Measurements from ENCODE around the gene ADGB. TPM values are rescaled to one million over a fixed set of nuclear protein-coding genes. Genes with fewer than 3 reads are reported as not detected.

The ADGB gene
- total RNA-seq, 1 donor from 2014 or later: not detected

DNA sequence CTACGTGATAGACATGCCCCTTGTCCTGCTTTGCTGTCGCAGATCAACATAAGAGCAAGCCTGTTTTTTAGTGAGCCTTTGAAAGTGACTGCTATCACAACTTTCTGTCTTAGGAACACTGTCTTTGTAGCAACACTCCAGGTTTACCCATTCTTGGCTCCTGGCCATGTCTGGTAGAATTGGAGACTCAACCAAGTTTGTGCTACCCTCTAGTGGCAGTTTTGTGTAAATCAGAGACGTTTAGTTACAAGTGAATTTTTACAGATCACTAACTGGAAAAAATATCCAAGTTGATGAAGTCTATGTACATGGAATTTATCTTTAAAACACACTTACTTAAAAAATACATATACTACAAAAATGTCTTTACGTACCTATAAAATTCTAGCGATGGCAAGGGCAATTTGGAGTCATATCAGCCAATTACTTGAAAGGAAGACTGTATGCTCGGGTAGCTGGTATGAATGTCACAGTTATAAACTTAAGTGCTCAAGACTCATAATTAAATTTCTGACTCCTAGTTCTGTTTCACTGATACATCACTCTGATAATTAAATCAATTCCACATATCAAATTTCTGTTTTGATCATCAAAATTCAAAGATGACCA is 101.4 kb downstream of the ADGB start:
- H3K4me1 ChIP-seq: no peaks in the 10 kb centered on the region
- H3K27me3 ChIP-seq (ENCODE audit: low read depth): no peaks in the 10 kb centered on the region
- no peak overlapping the region for H3K27ac ChIP-seq (replicated peaks)
- no peaks in the 10 kb centered on the region for H3K9me3 ChIP-seq (replicated peaks)
- no peaks in the 10 kb centered on the region for H3K36me3 ChIP-seq
- intact Hi-C loops (cut with micrococcal nuclease): no loop called here
- peak; percentile 21 for DNase-seq
- no peak overlapping the region for H3K4me3 ChIP-seq
- TF ChIP-seq, protein P1, sequence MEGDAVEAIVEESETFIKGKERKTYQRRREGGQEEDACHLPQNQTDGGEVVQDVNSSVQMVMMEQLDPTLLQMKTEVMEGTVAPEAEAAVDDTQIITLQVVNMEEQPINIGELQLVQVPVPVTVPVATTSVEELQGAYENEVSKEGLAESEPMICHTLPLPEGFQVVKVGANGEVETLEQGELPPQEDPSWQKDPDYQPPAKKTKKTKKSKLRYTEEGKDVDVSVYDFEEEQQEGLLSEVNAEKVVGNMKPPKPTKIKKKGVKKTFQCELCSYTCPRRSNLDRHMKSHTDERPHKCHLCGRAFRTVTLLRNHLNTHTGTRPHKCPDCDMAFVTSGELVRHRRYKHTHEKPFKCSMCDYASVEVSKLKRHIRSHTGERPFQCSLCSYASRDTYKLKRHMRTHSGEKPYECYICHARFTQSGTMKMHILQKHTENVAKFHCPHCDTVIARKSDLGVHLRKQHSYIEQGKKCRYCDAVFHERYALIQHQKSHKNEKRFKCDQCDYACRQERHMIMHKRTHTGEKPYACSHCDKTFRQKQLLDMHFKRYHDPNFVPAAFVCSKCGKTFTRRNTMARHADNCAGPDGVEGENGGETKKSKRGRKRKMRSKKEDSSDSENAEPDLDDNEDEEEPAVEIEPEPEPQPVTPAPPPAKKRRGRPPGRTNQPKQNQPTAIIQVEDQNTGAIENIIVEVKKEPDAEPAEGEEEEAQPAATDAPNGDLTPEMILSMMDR (IDR thresholded peaks at IDR 0.05; ENCODE audit: borderline replicate concordance): peak; percentile 82

DNA sequence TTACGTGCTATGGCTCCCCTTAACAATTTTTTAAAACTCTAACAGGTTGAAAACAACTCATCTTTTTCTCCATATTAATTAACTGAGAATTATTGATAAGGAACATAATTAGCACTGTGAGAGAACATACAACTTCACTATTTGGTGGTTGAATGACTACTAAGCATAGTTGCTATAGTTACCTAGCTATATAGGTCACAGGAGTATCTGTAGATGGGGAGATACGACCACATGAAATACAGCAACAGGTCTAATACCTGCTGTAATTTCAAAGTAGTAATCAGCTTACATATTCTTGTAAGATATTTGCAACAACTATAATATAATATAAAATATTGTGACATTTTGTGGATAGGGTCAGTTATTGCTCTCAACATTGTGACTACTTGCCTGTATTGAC is 102.9 kb downstream of the ADGB start:
- intact Hi-C loops (cut with micrococcal nuclease): no loop called here

DNA sequence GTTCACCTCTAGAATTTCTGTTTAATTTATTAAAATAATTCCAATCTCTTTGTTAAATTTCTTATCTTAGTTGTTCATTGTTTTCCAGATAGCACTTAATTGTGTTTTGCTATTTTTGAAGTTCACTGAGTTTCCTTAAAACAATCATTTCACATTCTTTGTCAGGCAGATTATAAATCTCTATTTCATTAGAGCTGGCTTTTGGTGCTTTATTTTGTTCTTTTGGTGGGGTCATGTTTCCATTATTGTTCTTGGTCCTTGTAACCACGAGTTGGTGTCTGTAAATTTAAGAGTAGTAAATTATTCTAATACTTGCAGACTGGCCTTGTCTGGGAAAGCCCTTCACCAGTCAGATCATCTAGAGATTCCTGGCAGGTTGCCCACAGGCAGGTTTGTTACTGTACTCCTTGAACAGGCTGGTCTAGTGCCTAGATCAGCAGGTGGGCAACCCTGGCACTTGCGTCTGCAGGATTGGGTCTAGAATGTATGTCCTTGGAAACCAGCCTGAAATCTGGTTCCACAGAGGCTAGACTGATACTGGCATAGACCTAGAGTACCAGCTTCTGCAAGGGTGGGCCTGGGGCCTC is 110.4 kb downstream of the ADGB start:
- TF ChIP-seq, protein P1 (IDR thresholded peaks at IDR 0.05; ENCODE audit: borderline replicate concordance): no peak
- Histone ChIP-seq H3K36me3 (no peaks in the 10 kb centered on the region), H3K9me3 (replicated peaks) (peaks cover 14% of the 10 kb centered on the region), H3K4me1 (no peaks in the 10 kb centered on the region), H3K27me3 (ENCODE audit: low read depth) (no peaks in the 10 kb centered on the region), H3K4me3 (no peak overlapping the region), H3K27ac (replicated peaks) (no peak overlapping the region)
- DNase-seq: no peak
- intact Hi-C loops (cut with micrococcal nuclease): no loop called here

More for the DNA sequence above, 102.9 kb downstream of the ADGB start:
- no peaks in the 10 kb centered on the region for H3K4me1 ChIP-seq
- H3K27me3 ChIP-seq (ENCODE audit: low read depth): no peaks in the 10 kb centered on the region
- H3K9me3 ChIP-seq (replicated peaks): no peaks in the 10 kb centered on the region
- H3K4me3 ChIP-seq: no peak overlapping the region
- H3K36me3 ChIP-seq: no peaks in the 10 kb centered on the region
- no peak for DNase-seq
- TF ChIP-seq, protein P1 (IDR thresholded peaks at IDR 0.05; ENCODE audit: borderline replicate concordance): no peak
- no peak overlapping the region for H3K27ac ChIP-seq (replicated peaks)

DNA sequence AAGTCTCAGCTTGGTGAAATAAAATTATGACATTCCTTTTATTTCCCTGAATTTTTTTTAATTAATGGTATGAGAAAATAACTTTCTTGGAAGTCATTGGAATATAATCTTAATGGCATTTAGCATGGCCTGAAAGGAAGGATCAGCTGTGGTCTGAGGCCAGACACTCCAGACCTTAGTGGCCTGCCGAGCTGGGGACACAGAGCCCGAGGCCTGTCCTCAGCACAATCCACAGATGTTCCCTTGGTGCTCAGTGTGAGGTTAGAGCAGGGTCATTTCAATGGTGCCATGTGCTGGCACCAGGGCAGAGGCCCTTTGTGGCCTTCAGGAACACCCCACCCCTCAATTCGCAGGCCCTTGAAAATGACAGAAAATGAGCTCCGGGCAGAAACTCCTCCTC is 120.6 kb downstream of the ADGB start:
- no peaks in the 10 kb centered on the region for H3K36me3 ChIP-seq
- no peak overlapping the region for H3K27ac ChIP-seq (replicated peaks)
- intact Hi-C loops (cut with micrococcal nuclease): no loop called here
- H3K9me3 ChIP-seq (replicated peaks): no peaks in the 10 kb centered on the region
- no peak overlapping the region for H3K4me3 ChIP-seq
- TF ChIP-seq, protein P1 (IDR thresholded peaks at IDR 0.05; ENCODE audit: borderline replicate concordance): no peak
- H3K27me3 ChIP-seq (ENCODE audit: low read depth): no peaks in the 10 kb centered on the region
- no peak for DNase-seq
- no peaks in the 10 kb centered on the region for H3K4me1 ChIP-seq

DNA sequence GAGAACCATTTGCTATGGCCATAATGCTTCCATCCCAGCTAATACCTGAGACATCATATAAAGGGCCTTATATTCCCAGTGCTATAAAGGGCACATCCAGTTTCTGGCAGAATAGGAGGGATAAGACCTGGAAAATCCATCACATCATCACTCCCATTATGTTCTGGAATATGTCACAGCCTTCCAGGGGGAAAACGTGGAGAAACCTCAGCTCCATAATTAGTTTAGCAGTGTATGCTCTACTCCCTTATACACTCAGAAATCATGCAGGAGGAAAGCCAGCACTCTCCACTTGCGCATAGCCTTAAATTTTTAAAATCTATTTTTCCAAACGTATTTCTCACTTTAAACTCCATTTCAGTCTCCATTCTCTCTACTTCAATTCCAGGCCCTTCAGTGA is 140.9 kb downstream of the ADGB start:
- no peak for DNase-seq

More for the DNA sequence above, 140.9 kb downstream of the ADGB start:
- Histone ChIP-seq H3K4me3 (no peak overlapping the region), H3K9me3 (replicated peaks) (no peaks in the 10 kb centered on the region), H3K36me3 (no peaks in the 10 kb centered on the region), H3K27me3 (ENCODE audit: low read depth) (no peaks in the 10 kb centered on the region), H3K4me1 (no peaks in the 10 kb centered on the region), H3K27ac (replicated peaks) (no peak overlapping the region)
- TF ChIP-seq, protein P1 (IDR thresholded peaks at IDR 0.05; ENCODE audit: borderline replicate concordance): no peak
- intact Hi-C loops (cut with micrococcal nuclease): no loop called here

Measured in left ventricle myocardium inferior (tissue), 1 donor.